NOMO-1 (cell line): Measurements from ENCODE around the gene CANX.

Experiments used
- DNase-seq, 2 experiments: peaks; one replicate each; lab custom pipeline; 2025; ENCODE audit not compliant: unreplicated experiment in 2 of 2; lab: John Stamatoyannopoulos, UW

Gene CANX

GRCh38 chr5:179773686-179774040, 74.9 kb downstream of the CANX start:
- no peak for DNase-seq

GRCh38 chr5:179774442-179774841, 75.7 kb downstream of the CANX start:
- DNase-seq = no peak

DNA sequence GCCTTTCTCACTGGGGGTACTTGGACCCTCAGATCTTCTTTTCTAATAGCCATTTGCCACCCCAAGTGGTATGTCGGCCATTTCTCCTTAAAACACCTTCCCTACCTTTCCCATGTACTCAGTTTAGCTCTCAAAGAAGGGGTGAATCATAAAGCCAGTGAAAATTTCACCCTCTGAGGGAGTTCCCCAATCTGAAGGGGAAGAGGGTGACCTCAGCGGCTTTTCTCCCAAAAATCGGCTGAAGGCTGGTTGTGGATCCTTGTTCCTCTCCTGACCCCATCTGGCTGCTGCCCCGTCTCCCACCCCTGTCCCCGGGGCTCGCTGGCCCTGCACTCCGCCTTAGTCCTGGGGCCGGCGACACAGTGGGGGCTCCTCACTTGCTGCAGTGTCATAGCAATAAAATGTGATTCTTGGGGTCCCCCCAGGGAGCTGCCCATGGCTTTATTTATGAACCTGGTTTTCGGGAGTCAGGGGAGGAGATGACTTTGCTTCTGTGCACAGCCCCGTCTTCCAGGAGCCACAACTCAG, 77.7 kb downstream of the CANX start:
- no peak for DNase-seq

DNA sequence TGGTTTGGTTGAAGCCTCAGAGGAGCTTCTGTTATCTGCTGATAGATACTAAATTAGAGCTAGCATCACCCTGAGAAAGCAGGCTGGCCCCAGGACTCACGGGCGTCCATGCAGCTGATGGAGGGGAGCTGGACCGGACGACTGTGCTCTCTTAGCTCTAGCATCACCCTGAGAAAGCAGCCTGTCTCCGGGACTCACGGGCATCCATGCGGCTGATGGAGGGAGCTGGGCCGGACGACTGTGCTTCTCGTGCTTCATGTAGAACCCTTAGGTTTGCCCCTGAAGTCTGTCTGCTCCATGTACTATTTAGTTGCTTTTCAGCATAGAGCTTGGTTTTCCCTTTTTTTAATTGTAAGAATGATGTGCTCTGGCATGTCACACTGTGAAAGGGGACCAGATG, 78.7 kb downstream of the CANX start:
- no peak for DNase-seq

DNA sequence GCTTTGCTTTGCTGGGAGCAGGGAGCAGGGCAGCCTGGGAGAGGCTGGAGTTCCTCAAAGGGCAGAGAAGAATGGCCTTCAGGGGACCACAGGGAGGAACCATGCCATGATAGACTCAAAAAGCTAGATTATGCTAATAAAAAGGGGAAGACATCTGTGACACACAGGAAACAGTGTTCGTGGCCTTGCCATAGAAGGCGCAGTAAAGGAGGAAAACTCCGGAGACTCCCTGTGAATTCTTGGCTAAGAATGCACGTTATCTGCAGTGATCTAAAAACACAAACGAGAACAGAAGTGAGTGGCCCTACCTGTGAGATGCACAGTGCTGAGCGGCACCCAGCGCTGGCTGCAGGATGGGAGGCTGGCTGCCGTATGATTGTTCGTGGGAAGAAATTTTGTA, 79.1 kb downstream of the CANX start:
- peak in 1 of 2 experiments; percentile 47 for DNase-seq

GRCh38 chr5:179778591-179778990, 79.8 kb downstream of the CANX start:
- DNase-seq = no peak

GRCh38 chr5:179779826-179780225, 81.1 kb downstream of the CANX start:
- no peak for DNase-seq

DNA sequence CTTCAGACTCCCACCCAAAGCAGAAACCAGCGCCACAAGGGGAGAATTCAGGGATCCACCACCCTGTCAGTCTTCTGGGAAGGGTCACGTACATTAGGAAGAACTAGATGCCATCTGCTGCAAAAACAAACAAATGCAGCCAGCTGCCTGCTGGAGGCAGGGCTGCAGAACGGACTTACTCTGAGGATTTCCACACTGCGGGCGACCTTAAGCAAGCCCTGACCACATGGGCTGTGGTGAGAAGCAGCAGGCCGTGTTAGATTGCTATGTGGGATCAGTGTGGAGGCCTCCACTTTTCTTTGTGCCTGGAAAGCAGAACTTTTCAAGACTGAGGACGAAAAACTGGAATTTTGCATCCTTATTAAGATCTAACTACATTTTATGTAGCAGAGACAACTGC, 81.6 kb downstream of the CANX start:
- peak; percentile 70 to 84 for DNase-seq
